ENCODE data around the gene SRGAP1.

- TF ChIP-seq TAF1 (IDR thresholded peaks at IDR 0.05; ENCODE audit: borderline replicate concordance, insufficient read depth, low read length) (no peak), POLR2AphosphoS5 (IDR thresholded peaks at IDR 0.05; ENCODE audit: low read depth, low read length) (no peak), SIN3A (IDR thresholded peaks at IDR 0.05; ENCODE audit: borderline replicate concordance, insufficient read depth, low read length) (no peak), REST (IDR thresholded peaks at IDR 0.05; ENCODE audit: insufficient read depth in 1 of 2, low read depth in 2 of 2, low read length in 2 of 2) (no peak)
Measured at GRCh38 chr12:63909746-63910145, 65.2 kb downstream of the SRGAP1 start.

Data from PFSK-1 (cell line).